GM21390 (cell line): ENCODE results near the gene PPP1R12C.
"Not testable (repeated sequence)": the region's sequence is repeated elsewhere in the genome, so short reads cannot be mapped to it uniquely, and the experiment has no call there.

ENCODE experiments used
- ATAC-seq: cut with Tn5 transposase; IDR thresholded peaks from one replicate; pipeline ENCODE4 v1.9.1; 2021; ENCODE audit not compliant: unreplicated experiment

The PPP1R12C gene

DNA sequence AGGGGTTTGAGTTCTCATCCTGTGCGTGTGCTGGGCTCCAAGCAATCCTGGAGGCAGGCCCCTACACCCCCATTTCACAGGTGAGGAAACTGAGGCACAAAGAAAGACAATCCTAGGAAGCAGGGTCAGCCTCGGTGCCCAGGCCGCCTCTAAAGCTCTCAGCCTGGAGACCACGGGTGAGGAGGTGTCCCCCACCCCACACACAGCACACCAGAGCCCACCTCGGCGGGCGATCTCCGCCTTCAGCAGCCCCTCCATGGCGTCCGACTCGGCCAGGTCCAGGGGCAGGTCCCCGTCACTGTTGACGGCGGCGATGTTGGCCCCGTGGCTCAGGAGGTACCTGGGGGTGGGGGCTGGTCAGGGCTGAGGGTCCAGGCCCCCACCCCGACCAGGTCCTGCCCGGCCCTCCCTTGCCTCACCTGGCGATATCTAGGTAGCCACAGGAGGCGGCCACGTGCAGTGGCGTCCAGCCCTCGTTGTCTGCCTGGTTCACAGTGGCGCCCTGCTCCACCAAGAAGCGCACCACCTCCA, 5.1 kb downstream of the PPP1R12C start:
- no peak for ATAC-seq

DNA sequence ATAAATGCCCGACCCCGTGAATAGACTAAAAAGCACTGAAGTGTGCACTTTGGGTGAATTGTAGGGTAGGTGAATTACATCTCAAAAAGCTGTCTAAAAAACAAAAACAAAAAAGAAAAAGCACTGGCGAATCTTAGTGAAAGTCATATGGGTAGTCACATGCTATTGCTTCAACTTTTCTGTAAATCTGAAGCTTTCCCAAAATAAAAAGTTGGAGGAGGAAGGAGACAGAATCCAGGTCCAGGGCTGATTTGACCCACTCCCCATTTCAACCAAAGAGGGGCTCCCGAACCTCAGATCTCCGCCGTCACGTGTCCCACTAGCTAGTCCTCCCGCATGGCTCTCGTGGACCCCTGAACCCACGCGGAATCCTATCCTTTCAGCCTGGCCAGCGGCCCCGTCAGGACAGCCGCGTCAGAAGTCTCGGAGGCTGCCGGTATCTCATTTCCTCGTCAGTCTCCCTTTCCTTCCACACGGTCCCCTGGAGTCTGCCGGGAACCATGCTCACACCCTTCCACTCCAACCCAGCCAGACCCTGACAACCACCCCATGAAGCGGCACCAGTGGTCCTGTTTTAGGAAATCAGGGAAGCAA, 6.1 kb downstream of the PPP1R12C start:
- ATAC-seq, result no peak

DNA sequence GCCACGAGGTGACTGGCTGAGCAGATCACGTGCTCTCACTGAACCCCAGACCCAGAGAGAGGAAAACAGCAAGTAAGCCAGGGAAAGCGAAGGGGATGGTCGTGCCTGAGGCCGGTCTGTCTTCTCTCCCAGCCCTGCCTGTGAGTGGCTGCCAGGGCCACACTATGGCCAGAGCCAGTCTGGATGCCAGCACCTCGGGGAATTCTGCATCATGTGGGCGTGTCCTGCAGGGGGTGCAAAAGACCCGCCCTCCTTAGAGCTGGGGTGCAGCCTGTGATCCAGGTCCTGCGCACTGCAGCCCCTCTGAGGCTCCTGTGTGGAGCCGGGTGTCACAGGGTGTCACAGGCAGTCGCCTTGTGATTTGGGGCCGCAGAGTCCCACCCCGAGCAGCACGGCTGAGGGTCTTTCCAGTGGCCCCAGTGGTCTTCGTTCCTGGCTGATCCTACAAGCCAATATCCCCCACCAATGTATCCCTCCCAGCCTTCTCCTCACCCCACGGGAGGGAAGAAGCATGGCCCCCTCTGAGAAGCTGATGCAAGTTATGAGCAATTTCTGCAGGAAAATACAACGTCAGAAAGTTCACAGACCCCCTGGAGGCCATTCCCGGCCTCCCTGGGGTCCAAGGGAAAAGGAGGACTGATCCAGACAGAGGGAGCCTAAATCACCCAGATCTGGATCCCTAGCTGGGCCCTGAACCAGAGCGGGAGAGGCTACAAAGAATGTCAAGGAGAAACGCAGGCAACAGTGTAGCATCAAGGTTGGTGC, 7.7 kb downstream of the PPP1R12C start:
- ATAC-seq, result no peak

DNA sequence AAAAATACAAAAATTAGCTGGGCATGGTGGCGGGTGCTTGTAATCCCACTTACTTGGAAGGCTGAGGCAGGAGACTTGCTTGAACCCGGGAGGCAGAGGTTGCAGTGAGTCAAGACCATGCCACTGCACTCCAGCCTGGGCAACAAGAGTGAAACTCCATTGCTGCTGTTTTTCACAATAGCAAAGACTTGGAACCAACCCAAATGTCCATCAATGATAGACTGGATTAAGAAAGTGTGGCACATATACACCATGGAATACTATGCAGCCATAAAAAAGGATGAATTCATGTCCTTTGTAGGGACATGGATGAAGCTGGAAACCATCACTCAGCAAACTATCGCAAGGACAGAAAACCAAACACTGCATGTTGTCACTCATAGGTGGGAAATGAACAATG, 10.2 kb downstream of the PPP1R12C start:
- not testable (repeated sequence) for ATAC-seq

DNA sequence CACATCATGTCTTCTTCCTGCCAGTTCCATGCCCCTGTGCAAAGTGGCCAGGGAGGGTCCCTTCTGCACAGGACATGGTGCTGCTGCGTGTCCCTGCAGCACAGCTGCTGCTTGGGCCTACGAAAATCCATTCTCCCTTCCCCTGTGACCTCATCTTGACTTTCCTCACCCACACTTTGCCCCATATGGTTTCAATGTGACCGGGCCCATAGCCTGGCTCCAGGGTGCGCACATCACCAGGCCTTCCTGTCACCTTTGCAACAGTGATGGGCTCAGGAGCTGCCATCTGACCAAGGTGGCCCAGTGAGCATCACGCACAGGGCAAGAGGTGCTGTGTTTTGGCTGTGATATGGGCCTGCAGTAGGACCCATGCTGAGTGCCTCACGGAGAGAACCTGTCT, 10.8 kb downstream of the PPP1R12C start:
- ATAC-seq, result no peak

DNA sequence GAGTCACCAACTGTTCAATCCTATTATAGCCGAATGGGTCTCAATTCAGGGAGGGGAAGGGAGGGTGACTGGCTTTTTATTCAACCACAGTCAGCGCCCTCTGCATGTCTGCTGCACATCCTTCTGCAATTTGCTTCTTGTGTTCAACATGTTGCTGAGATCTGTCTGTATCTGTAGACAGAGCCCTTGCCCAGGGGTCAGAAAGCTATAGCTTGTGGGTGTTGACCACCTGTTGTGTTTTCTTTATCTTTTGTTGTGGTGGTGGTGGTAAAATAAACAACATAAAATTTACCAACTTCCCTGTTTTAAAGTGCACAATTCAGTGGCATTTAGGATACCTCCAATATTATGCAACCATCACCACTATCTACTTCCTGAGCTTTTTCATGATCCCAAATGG, 12.2 kb downstream of the PPP1R12C start:
- no peak for ATAC-seq

DNA sequence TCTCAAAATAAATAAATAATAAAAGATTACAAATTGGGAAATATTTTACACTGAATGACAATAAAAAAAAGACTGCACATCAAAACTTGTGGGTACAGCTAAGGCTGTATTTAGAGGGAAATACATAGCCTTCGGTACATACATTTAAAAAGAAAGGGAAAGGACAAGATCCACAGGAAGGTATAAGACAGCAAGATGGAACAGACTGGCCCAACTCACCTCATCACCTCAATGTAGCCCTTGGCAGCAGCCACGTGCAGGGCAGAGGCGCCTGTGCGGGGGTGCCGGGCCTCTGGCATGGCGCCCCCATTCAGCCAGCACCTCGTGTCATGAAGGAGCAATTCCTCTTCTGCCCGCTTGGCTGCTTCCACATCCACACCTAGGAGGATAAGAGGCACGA, 14.2 kb downstream of the PPP1R12C start:
- ATAC-seq, result no peak

DNA sequence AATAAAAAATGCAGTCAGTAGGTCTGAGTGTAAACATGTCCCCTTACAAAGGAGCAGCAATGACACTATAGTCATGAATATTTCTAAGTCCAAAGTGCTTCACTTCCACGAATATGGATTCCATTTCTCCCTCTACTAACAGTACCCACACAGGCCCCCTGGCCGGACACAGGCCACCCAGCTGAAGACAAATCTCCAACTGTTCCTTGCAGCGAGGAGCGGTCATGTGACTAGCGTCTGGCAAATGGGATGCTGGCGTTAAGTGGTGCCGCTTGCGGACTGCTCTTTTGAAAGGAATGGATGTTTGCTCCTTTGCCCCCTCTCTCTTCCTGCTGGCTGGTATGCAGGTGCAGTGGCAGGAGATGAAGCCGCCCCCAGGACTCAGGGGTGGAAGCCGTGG, 16.2 kb downstream of the PPP1R12C start:
- no peak for ATAC-seq

DNA sequence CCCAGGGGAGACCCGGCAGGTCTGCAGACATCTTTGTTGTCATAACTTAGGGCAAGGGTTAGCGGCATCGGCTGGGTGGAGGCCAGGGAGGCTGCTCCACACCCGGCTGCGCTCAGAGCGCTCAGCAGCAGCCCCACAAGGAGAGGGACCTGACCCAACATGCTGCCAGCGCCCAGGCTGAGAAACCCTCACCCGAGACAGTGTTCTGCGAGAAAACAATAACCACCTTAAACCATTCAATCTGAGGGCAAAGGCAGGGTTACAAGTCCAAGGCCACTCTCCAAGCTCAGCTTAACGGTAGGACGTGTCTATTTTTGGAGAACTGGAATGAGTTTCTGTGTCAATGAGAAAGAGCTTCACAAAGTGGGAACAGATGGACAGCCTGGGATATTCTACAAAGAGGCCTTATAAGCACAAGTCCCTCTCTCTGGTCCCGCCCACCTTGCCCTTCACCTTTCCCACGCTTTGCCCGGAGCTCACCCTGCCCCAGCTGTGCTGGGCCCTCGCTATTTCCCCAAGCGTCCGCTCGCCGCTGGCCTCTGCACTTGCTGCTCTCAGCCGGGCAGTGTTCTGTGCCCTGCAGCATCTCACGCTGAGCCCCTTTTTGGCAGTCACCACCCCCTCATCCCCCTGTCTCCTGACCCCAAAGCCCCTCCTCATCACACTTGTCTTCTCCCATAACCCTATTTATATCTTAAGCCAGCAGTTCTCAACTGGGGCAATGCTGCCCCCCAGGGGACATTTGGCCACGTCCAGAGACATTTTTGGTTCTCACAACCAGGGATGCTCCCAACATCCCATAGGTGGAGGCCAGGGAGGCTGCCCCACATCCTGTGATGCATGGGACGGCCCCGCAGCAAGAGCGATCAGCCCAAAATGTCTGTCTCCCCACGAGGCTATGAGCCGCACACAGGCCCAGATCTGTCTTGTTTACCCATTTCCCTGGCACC, 17.6 kb downstream of the PPP1R12C start:
- ATAC-seq, result no peak

DNA sequence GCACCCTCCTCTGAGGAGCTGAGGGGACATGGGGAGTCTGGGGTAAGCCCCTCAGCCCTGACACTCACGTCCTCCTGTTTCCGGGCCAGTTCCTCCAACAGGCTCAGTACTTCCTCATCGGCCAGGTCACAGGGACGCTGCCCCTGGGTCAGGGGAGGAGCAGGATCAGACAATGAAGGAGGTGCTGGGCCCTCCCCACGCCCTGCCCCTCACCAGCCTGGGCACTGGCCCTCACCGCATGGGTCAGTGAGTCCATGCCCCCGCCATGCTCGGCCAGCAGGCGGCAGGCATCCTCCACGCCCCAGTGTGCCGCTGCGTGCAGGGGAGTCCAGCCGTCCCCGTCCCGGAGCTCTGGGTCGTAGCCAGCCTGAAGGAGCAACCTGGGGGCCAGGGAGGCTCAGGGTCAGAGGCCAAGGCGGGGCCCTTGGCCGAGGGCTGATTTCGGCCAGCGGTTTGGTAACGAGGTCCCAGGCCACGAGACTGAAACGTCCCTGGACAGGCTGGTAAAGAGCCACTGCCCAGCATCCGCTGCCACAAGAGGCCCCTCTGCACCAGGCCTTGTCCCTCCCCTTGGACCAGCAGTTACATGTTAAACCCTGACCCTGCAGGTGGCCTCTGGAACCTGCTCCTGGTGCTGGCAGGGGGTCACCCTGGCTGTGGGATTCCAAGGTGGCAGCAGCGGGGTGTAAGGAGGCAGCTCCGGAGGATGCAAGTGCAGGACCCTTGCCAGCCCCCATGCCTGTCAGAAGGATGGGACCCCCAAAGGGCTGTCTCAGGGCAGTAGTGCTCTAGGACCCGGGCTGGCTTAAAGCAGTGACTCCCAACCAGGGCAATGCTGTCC, 18.5 kb downstream of the PPP1R12C start:
- ATAC-seq, result no peak

DNA sequence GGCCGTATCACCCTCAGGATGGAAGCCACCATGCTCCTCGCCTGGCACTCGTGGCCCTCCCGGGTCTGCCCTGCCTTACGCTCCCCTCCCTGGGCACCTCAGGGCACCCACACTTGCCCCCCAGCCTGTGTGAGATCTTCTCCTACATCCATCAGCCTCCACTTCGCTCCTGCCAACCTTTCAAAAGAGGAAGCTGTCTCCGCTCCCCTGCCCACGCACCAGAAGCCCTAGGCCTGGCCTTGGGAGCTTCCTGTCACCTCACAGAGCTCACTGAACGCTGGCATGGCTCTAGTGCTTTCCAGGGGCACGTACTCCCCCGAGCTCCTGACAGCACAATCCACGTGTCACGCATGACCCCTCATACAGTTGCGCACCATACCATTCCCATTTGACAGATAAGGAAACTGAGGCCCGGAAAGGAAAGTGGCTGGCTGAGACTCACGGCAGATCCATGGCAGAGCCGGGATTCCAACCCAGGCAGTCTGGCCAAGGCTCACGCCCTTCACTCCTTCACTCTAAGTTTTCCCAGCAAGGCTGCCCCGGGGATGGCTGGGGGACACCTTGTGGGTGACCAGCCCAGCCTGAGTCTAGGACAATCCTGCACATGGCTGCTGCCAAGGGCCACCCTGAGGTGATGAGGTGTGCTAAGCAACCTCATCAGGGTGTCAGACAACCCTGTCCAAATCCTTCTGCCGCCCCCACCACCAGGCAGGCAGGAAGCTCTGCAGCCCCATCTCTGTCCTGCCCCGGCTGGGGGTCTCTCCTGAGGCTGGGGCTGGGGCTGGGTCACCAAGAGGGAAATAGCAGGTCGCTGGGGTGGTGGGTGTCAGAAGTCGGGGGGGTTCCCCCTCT, 19.3 kb downstream of the PPP1R12C start:
- no peak for ATAC-seq

DNA sequence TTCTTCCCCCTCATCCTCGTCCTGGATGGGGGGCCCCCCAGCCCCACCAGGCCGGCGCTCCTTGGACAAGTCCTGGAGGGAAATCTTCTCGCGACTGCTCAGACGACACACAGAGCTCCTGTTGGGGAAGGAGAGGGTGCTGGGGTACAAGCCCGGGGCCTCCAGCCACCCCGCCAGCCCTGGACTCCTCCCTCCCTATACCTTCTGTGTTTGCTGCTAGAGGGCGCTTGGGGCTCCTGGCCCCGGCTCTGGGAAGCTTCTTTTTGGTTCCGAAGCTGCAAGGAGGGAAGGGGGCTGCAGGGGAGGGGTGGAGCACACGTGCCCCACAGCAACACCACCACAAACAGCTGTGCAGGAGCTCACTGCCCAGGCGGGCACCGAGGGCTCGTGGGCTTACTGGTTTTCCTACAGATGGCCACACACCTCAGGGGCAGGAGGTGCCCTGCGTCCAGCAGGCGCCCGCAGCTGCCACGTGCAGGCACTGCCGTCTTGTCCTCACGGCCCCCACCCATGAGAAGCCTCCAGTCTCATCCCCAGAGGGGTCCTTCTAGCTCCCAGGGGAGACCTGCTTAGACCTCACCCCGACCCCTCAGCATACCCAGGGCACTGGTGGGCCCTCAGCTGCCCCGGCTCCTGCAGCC, 21.3 kb downstream of the PPP1R12C start:
- ATAC-seq, result no peak

DNA sequence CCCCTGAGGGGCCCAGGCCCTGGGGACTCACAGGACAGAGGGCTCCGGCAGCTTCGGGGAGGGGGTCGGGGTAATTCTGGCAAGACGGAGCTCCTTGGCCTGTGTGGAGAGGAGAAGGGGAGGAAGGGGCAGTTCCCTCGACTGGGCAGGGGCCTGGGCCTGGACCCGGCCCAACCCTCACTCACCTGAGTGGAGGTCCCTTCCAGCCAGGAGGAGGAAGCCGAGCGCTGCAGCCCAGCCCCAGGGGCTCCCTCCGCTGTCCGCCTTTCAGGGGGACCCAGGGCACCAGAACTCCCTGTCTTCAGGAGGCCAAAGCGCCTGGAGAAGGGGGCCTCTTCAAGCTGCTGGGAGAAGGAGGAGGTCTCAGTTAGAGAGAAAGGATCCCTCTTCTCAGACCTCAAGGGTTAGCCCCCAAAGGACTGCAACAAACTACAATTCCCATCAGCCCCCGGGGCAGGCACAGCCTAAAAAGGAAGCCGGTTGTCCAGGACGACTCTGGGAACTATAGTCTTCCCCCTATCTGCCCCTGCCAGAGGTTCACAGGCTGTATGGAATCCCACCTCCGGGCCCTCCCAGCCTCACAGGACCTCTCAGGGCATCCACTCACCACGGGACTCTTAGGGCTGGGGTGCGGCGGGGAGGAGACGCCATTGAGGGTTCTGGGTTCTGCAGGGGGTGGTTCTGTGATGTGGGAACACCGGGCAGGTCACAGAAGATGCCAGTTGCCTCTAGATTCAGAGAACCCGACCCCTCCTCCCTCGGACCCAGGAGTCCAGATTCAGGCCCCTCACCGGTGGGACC, 22.0 kb downstream of the PPP1R12C start:
- ATAC-seq, result no peak

DNA sequence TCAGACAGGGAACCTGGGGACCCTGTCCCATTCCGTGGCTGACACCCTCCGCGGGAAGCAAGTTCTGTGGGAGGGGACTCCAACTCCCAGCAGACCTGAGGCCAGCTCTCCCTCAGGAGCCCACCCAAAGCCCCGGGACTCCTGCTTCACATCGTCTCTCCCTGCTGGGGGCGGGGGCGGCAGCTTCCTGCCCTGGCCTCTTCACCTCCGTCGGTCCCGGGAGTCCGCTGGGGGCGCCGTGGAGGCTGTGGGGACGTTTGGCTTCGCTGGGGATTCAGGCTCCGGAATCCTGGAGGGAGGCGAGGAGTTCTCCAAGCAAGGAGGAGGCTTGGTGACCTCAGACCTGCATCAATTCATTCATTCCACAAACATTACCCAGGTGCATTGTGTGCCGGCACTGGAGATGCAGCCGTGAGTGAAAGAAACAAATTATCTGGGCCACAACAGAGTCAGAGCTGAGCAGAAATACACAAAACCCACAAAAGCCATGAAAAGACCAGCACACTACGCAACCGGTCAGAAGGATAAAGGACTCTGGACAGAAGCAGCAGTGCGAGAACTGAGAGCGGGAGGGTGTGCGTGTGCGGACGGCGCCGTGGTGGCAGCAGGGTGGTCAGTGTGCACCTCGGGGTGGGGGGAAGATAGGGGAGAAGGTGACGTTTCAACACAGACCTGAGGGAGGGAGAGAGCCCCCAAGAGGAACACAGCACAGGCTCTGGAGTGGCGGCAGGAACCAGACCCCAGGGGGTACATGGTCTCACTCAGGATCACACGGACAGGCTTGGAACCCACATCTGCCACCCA, 22.8 kb downstream of the PPP1R12C start:
- no peak for ATAC-seq

DNA sequence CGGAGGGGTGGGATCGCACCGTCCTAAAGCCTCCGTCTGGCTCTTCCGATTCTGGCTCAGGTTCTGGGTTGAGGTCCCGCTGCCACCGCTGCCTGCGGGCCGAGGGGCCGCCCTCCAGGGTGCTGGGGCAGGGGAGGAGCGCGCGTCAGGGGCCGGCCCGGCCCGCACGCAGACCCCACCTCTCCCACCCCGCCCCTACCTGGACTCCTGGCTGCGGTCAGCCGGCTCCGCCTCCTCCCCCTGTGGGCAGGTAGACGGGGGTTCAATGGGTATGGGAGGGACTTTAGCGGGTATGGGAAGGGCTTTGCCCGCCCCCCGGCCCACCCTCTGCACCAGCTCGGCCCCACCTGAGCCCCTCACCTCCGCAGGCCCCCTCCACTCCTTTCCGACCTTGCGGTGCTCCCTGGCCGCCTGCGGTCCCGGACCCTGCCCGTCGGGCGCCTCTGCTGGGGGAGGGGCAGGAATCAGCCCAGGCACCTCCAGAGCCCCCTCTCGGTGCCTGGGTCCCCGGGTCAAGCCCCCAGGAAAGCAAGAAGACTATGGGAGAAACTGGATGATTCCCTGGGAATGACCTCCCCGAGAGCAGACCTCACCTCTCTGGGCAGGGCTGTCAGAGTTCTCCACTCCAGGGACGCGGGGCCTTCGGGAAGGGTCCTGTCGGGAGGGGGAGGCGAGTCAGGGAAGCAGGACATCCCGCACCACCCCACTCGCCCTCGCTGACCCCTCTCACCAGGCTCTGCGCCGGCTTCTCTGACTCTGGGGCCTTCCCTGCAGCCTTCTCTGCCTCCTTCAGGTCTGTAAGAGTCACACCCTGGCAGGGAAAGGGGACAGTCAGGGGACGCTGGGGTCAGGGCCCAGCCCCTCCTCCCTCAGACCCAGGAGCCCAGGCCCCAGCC, 24.8 kb downstream of the PPP1R12C start:
- no peak for ATAC-seq

DNA sequence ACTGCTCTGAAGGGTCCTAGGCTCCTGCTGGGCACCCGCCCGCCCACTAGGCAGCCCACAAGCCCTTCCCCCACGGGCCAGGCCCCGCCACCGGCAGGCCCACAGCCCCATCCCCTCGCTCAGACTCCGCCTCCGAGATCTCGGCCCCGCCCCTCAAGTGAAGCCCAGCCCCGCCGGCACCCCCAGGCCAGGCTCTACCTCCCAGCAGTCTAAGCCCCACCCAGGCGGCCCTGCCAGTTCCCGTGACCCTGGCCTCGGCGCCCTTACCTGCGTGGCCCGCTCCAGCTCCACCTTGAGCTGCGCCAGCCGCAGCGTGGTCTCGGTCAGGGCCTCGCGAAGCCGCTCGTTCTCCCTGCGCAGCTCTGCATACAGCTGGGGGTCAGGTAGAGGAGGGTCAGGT, 25.5 kb downstream of the PPP1R12C start:
- ATAC-seq, result no peak
